Measurements from ENCODE around the gene LRRC3. TPM values are rescaled to one million over a fixed set of nuclear protein-coding genes. Genes with fewer than 3 reads are reported as not detected.

LRRC3 gene
- total and polyA plus RNA-seq, 5 donors from 2014 or later: 0.15 to 1.6 (median 0.39) TPM

GRCh38 chr21:44437696-44438431, 17.4 kb upstream of the LRRC3 start:
- Histone ChIP-seq H3K27ac (ENCODE audit: insufficient read depth, low read length, poor library complexity, severe bottlenecking) (no peak overlapping the region), H3K36me3 (ENCODE audit: control insufficient read depth, insufficient read depth, low read length) (no peaks in the 10 kb centered on the region), H3K4me3 (ENCODE audit: low read depth, low read length) (no peak overlapping the region), H3K27me3 (ENCODE audit: control insufficient read depth, insufficient read depth, low read length) (no peaks in the 10 kb centered on the region), H3K9me3 (ENCODE audit: control insufficient read depth in 2 of 2, low read length in 2 of 2) (no peaks in the 10 kb centered on the region), H3K4me1 (ENCODE audit: control insufficient read depth, insufficient read depth, low read length, poor library complexity, severe bottlenecking) (no peaks in the 10 kb centered on the region)
- Mint-ChIP-seq H3K27ac (no peak overlapping the region), H3K4me3 (no peak overlapping the region), H3K27me3 (no peaks in the 10 kb centered on the region), H3K9me3 (peaks cover 0 to 2% (median 0%) of the 10 kb centered on the region in 7 donors), H3K4me1 (no peaks in the 10 kb centered on the region), H3K36me3 (no peaks in the 10 kb centered on the region)
- no peak for DNase-seq
- ATAC-seq (ENCODE audit: low read depth in 2 of 2): no peak

- Mint-ChIP-seq H3K27ac (peak overlapping the region in 1 of 3 donors; percentile 69), H3K27me3 (no peaks in the 10 kb centered on the region), H3K4me3 (no peak overlapping the region), H3K4me1 (no peaks in the 10 kb centered on the region), H3K9me3 (peaks cover 0 to 2% (median 0%) of the 10 kb centered on the region in 7 donors), H3K36me3 (no peaks in the 10 kb centered on the region)
- H3K36me3 ChIP-seq (ENCODE audit: control insufficient read depth, insufficient read depth, low read length): no peaks in the 10 kb centered on the region
- H3K9me3 ChIP-seq (ENCODE audit: control insufficient read depth in 2 of 2, low read length in 2 of 2): no peaks in the 10 kb centered on the region
- H3K27ac ChIP-seq (ENCODE audit: insufficient read depth, low read length, poor library complexity, severe bottlenecking): no peak overlapping the region
- no peaks in the 10 kb centered on the region for H3K27me3 ChIP-seq (ENCODE audit: control insufficient read depth, insufficient read depth, low read length)
- H3K4me3 ChIP-seq (ENCODE audit: low read depth, low read length): no peak overlapping the region
- no peaks in the 10 kb centered on the region for H3K4me1 ChIP-seq (ENCODE audit: control insufficient read depth, insufficient read depth, low read length, poor library complexity, severe bottlenecking)
- DNase-seq (no peak), ATAC-seq (ENCODE audit: low read depth in 2 of 2) (no peak)
Observed at GRCh38 chr21:44438531-44439210, 16.6 kb upstream of the LRRC3 start.

- DNase-seq (no peak), ATAC-seq (ENCODE audit: low read depth in 2 of 2) (no peak)
- H3K4me1 ChIP-seq (ENCODE audit: control insufficient read depth, insufficient read depth, low read length, poor library complexity, severe bottlenecking): no peaks in the 10 kb centered on the region
- no peaks in the 10 kb centered on the region for H3K36me3 Mint-ChIP-seq
- no peaks in the 10 kb centered on the region for H3K4me1 Mint-ChIP-seq
- peaks cover 0 to 2% (median 0%) of the 10 kb centered on the region in 7 donors for H3K9me3 Mint-ChIP-seq
- no peak overlapping the region for H3K4me3 Mint-ChIP-seq
- no peaks in the 10 kb centered on the region for H3K9me3 ChIP-seq (ENCODE audit: control insufficient read depth in 2 of 2, low read length in 2 of 2)
- H3K4me3 ChIP-seq (ENCODE audit: low read depth, low read length): no peak overlapping the region
- H3K36me3 ChIP-seq (ENCODE audit: control insufficient read depth, insufficient read depth, low read length): no peaks in the 10 kb centered on the region
- no peak overlapping the region for H3K27ac ChIP-seq (ENCODE audit: insufficient read depth, low read length, poor library complexity, severe bottlenecking)
- H3K27me3 ChIP-seq (ENCODE audit: control insufficient read depth, insufficient read depth, low read length): no peaks in the 10 kb centered on the region
- no peak overlapping the region for H3K27ac Mint-ChIP-seq
- no peaks in the 10 kb centered on the region for H3K27me3 Mint-ChIP-seq
Observed at GRCh38 chr21:44439211-44439600, 16.1 kb upstream of the LRRC3 start.

- no peak for DNase-seq
- H3K27ac ChIP-seq (ENCODE audit: insufficient read depth, low read length, poor library complexity, severe bottlenecking): no peak overlapping the region
- H3K36me3 ChIP-seq (ENCODE audit: control insufficient read depth, insufficient read depth, low read length): no peaks in the 10 kb centered on the region
- Mint-ChIP-seq H3K9me3 (no peaks in the 10 kb centered on the region), H3K4me1 (no peaks in the 10 kb centered on the region), H3K27me3 (no peaks in the 10 kb centered on the region), H3K27ac (no peak overlapping the region), H3K4me3 (no peak overlapping the region), H3K36me3 (no peaks in the 10 kb centered on the region)
- H3K27me3 ChIP-seq (ENCODE audit: control insufficient read depth, insufficient read depth, low read length): no peaks in the 10 kb centered on the region
- no peak overlapping the region for H3K4me3 ChIP-seq (ENCODE audit: low read depth, low read length)
- H3K9me3 ChIP-seq (ENCODE audit: control insufficient read depth in 2 of 2, low read length in 2 of 2): no peaks in the 10 kb centered on the region
- ATAC-seq (ENCODE audit: low read depth in 2 of 2): no peak
- H3K4me1 ChIP-seq (ENCODE audit: control insufficient read depth, insufficient read depth, low read length, poor library complexity, severe bottlenecking): no peaks in the 10 kb centered on the region
Observed at GRCh38 chr21:44440241-44441040, 14.9 kb upstream of the LRRC3 start.

- Mint-ChIP-seq H3K27ac (no peak overlapping the region), H3K36me3 (no peaks in the 10 kb centered on the region), H3K27me3 (no peaks in the 10 kb centered on the region), H3K9me3 (no peaks in the 10 kb centered on the region), H3K4me1 (no peaks in the 10 kb centered on the region), H3K4me3 (no peak overlapping the region)
- Histone ChIP-seq H3K36me3 (ENCODE audit: control insufficient read depth, insufficient read depth, low read length) (no peaks in the 10 kb centered on the region), H3K27me3 (ENCODE audit: control insufficient read depth, insufficient read depth, low read length) (no peaks in the 10 kb centered on the region), H3K4me3 (ENCODE audit: low read depth, low read length) (no peak overlapping the region), H3K4me1 (ENCODE audit: control insufficient read depth, insufficient read depth, low read length, poor library complexity, severe bottlenecking) (no peaks in the 10 kb centered on the region), H3K9me3 (ENCODE audit: control insufficient read depth in 2 of 2, low read length in 2 of 2) (no peaks in the 10 kb centered on the region), H3K27ac (ENCODE audit: insufficient read depth, low read length, poor library complexity, severe bottlenecking) (no peak overlapping the region)
- DNase-seq (no peak), ATAC-seq (ENCODE audit: low read depth in 2 of 2) (no peak)
Observed at GRCh38 chr21:44441041-44441400, 14.3 kb upstream of the LRRC3 start.

- Histone ChIP-seq H3K36me3 (ENCODE audit: control insufficient read depth, insufficient read depth, low read length) (no peaks in the 10 kb centered on the region), H3K27me3 (ENCODE audit: control insufficient read depth, insufficient read depth, low read length) (no peaks in the 10 kb centered on the region), H3K4me1 (ENCODE audit: control insufficient read depth, insufficient read depth, low read length, poor library complexity, severe bottlenecking) (no peaks in the 10 kb centered on the region), H3K9me3 (ENCODE audit: control insufficient read depth in 2 of 2, low read length in 2 of 2) (no peaks in the 10 kb centered on the region), H3K27ac (ENCODE audit: insufficient read depth, low read length, poor library complexity, severe bottlenecking) (no peak overlapping the region), H3K4me3 (ENCODE audit: low read depth, low read length) (no peak overlapping the region)
- Mint-ChIP-seq H3K4me3 (no peak overlapping the region), H3K4me1 (no peaks in the 10 kb centered on the region), H3K9me3 (no peaks in the 10 kb centered on the region), H3K27me3 (no peaks in the 10 kb centered on the region), H3K27ac (no peak overlapping the region), H3K36me3 (no peaks in the 10 kb centered on the region)
- no peak for ATAC-seq (ENCODE audit: low read depth in 2 of 2)
- DNase-seq: no peak
Observed at GRCh38 chr21:44441581-44442265, 13.6 kb upstream of the LRRC3 start.

GRCh38 chr21:44442266-44443125, 12.8 kb upstream of the LRRC3 start:
- Mint-ChIP-seq H3K4me1 (no peaks in the 10 kb centered on the region), H3K4me3 (no peak overlapping the region), H3K27me3 (peaks cover 7% of the 10 kb centered on the region), H3K27ac (no peak overlapping the region), H3K9me3 (no peaks in the 10 kb centered on the region), H3K36me3 (no peaks in the 10 kb centered on the region)
- no peak overlapping the region for H3K27ac ChIP-seq (ENCODE audit: insufficient read depth, low read length, poor library complexity, severe bottlenecking)
- no peaks in the 10 kb centered on the region for H3K9me3 ChIP-seq (ENCODE audit: control insufficient read depth in 2 of 2, low read length in 2 of 2)
- no peak overlapping the region for H3K4me3 ChIP-seq (ENCODE audit: low read depth, low read length)
- H3K36me3 ChIP-seq (ENCODE audit: control insufficient read depth, insufficient read depth, low read length): no peaks in the 10 kb centered on the region
- DNase-seq: no peak
- H3K27me3 ChIP-seq (ENCODE audit: control insufficient read depth, insufficient read depth, low read length): no peaks in the 10 kb centered on the region
- no peak for ATAC-seq (ENCODE audit: low read depth in 2 of 2)
- no peaks in the 10 kb centered on the region for H3K4me1 ChIP-seq (ENCODE audit: control insufficient read depth, insufficient read depth, low read length, poor library complexity, severe bottlenecking)
